ENCODE measurements around the gene LDLR. TPM values are rescaled to one million over a fixed set of nuclear protein-coding genes. Genes with fewer than 3 reads are reported as not detected.
"Not testable (repeated sequence)": the region's sequence is repeated elsewhere in the genome, so short reads cannot be mapped to it uniquely, and the experiment has no call there.

The LDLR gene
- total and polyA plus RNA-seq, 2 of the 4 experiments (the other 2 are of a cell fraction) = 45.2 to 53.8 TPM

DNA sequence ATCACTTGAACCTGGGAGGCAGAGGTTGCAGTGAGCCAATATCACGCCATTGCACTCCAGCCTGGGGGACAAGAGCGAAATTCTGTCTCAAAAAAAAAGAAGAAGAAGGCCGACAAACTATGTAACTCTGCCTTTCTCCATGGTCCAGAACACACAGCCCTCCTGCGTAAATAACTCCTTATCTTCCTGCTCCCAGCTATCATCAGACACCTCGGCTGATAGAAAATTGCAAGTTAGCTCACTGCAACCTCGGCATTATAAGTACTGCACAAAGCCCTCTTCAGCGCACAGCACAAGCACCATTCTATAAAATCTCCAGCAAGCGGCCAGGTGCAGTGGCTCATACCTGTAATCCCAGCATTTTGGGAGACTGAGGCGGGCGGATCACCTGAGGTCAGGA is 14.4 kb downstream of the LDLR start:
- H3K18ac ChIP-seq (ENCODE audit: low read depth, low read length); H4K8ac ChIP-seq (ENCODE audit: low read depth in 2 of 2, low read length in 2 of 2); H3K9me3 ChIP-seq (ENCODE audit: control insufficient read depth, insufficient read depth, low read length); H2BK5ac ChIP-seq (ENCODE audit: low read depth, low read length, poor library complexity, severe bottlenecking); H3K23ac ChIP-seq (ENCODE audit: low read depth, low read length); H4K5ac ChIP-seq (ENCODE audit: low read depth, low read length); in situ Hi-C loops (cut with MboI; ENCODE audit: low sequenced_read_pairs); H2AK9ac ChIP-seq (replicated peaks; ENCODE audit: low read depth, low read length, poor library complexity); dilution Hi-C loops (cut with HindIII; ENCODE audit: low sequenced_read_pairs, unreplicated experiment); CTCF ChIA-PET; ATAC-seq (ENCODE audit: low read depth); H3K4me3 ChIP-seq (ENCODE audit: insufficient read depth, low read depth, low read length); H3K9me1 ChIP-seq (ENCODE audit: insufficient read depth, low read length); H3K56ac ChIP-seq (ENCODE audit: extremely low read depth, insufficient read depth, low read length); H3K27me3 ChIP-seq (ENCODE audit: control insufficient read depth, insufficient read depth, low read length); DNase-seq; H3K27ac ChIP-seq (ENCODE audit: insufficient read depth, low read length); BruUV-seq (replicated peaks); H3K4ac ChIP-seq (ENCODE audit: low read depth, low read length); H2BK15ac ChIP-seq (ENCODE audit: low read depth, low read length); H3K14ac ChIP-seq (replicated peaks; ENCODE audit: low read depth, low read length); POLR2A ChIA-PET (ENCODE audit: unreplicated experiment); H4K91ac ChIP-seq (ENCODE audit: insufficient read depth, low read depth, low read length); H3K4me2 ChIP-seq (ENCODE audit: low read depth, low read length); H2AFZ ChIP-seq (replicated peaks; ENCODE audit: low read length, poor library complexity); H2BK120ac ChIP-seq (ENCODE audit: low read depth, low read length); intact Hi-C loops (cut with micrococcal nuclease); H3K9ac ChIP-seq (ENCODE audit: low read depth, low read length); H2BK20ac ChIP-seq (ENCODE audit: low read depth, low read length); H2AK5ac ChIP-seq (ENCODE audit: low read depth, low read length); H3K4me1 ChIP-seq (ENCODE audit: control insufficient read depth, insufficient read depth, low read length): not testable (repeated sequence)
- peaks cover 20% of the 10 kb centered on the region; the same call in 1 of the 2 replicates for H4K20me1 ChIP-seq (ENCODE audit: insufficient read depth, low read length)
- WGBS, 2 experiments (ENCODE audit: extremely low coverage in 2 of 2, insufficient read length in 1 of 2) = 92% methylated on average over 5 of the region's 10 CpGs; no CpG with 5 or more reads in 1 of the 2 experiments
- peaks cover 6 to 47% of the 10 kb centered on the region in 2 experiments; a peak in 3 of 4 replicates for H3K79me1 ChIP-seq (ENCODE audit: low read depth in 1 of 2, low read length in 2 of 2)
- peaks cover 58% of the 10 kb centered on the region for H3K36me3 ChIP-seq (ENCODE audit: control insufficient read depth, insufficient read depth, low read length)
